GM12801 (cell line): ENCODE measurements around the gene ADORA2B.

Experiments used
- TF ChIP-seq, protein P1 (sequence below): IDR thresholded peaks from one replicate; pipeline ENCODE4 v1.5.1; 2011; ENCODE audit warnings: control low read depth; ENCODE audit not compliant: insufficient read length; ENCODE audit errors: extremely low read depth

The ADORA2B gene

DNA sequence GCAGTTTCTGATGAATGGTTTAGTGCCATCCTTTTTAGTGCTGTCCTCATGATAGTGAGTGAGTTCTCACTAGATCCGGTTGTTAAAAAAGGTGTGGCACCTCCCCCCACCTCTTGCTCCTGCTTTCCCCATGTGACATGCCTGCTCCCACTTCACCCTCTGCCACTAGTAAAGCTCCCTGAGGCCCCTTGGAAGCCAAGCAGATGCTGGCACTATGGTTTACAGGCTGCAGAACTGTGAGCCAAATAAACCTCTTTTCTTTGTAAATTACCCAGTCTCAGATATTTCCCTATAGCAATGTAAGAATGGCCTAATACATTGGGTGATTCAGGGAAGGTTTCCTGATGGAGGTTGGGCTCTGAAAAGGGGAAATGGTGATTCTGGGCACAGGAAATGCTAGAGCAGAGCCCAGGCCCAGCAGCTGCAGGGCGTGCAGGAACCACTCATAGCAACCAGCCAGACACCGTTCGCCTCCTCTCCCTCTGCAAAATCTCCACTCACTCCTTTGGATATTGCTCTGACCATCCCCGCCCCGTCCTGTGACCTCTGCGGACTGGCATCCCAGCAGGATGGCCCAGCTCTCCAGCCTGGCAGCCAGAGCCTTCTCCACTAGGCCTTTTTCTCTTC is 2.6 kb upstream of the ADORA2B start:
- TF ChIP-seq, protein P1, sequence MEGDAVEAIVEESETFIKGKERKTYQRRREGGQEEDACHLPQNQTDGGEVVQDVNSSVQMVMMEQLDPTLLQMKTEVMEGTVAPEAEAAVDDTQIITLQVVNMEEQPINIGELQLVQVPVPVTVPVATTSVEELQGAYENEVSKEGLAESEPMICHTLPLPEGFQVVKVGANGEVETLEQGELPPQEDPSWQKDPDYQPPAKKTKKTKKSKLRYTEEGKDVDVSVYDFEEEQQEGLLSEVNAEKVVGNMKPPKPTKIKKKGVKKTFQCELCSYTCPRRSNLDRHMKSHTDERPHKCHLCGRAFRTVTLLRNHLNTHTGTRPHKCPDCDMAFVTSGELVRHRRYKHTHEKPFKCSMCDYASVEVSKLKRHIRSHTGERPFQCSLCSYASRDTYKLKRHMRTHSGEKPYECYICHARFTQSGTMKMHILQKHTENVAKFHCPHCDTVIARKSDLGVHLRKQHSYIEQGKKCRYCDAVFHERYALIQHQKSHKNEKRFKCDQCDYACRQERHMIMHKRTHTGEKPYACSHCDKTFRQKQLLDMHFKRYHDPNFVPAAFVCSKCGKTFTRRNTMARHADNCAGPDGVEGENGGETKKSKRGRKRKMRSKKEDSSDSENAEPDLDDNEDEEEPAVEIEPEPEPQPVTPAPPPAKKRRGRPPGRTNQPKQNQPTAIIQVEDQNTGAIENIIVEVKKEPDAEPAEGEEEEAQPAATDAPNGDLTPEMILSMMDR = no peak

DNA sequence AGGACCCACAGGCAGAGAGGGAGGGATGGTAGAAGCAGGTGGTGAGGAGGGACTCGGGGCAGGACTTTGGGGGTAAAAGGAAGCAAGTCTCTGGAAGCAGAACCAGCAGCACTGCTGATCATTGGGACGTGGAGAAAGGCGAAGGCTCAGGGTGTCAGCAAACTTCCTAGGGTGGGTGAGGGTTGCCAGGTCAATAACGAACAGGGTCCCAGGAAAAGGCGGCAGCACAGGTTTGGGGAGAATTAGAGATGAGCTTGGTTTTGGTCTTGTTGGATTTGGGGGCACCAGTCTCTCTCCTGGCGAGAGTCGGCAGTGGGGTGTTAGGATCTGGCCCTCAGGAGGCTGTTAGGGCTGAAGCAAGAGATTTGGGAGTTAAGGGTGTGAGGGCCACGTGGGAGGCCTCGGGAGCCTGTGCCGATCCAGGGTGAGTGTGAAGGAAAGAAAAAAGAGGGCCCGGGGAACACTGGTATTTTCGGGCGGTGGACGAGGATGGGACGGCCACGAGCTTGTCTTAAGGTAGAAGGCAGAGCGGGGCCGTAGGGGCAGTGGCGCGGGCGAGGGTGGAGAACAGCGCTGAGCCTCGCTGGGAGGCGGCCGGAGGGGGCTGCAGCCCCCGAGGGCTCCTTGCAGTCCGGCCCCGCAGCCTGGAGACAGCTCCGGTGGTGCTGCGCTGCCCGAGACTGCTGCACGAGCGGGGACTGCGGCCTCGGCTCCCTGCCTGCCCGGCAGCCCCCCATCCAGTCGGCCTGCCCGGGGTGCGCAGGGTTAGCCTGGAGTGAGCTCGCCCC is 765 bp upstream of the ADORA2B start:
- TF ChIP-seq, protein P1 = no peak

DNA sequence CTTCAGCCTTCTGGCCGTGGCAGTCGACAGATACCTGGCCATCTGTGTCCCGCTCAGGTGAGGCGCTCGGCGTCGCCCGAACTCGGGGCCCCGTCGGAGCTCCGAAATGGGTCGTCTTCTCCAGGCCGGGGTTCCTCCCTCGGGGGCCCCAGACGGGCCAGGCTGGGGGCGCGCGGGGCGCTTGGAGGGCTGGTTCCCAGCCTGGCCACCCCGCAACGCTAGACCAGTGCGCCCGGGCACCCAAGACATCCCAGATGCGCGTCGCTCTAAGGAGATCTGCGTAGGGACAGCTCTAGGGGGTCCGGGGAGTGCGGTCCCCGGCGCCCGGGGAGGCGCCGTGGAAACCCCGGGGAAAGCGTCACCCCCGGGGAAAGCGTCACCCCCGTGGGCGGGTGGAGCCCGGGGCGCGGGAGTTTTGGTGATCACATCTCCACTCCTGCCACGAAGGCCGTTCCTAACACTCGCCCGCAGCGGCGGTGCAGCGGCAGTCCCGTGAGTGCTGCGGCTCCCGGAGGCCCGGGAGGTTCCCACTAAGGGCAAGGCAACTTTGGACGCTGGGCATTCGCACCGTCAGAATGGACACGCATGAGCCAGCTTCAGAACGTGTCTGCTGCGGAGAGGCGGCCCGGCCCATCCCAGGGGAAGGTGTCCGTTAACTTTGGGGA is 729 bp downstream of the ADORA2B start:
- TF ChIP-seq, protein P1 = no peak

DNA sequence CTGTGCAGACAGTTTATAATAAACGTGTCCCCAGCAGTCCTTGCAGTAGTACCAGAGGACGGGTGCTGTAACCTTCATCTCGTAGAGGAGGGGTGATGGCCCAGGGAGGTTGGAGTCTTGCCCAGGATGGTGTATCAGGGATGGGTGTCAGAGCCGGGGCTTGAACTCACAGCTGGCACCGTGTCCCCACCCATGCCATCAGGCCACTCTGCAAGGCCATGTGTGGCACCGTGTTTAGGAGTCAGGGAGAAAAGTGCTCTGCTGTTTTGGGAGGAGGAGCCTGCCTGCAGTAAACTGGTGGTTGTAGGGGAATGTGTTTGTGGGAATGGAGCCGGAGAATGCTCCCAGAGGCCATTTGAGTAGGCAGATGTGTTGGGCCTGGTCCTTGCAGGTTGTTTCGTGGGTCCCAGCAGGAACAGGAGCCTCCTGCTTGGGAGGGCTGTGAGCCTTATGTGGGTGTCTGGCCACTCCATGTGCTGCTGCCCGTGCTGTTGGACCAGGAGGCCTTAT is 1.7 kb downstream of the ADORA2B start:
- TF ChIP-seq, protein P1 = no peak

DNA sequence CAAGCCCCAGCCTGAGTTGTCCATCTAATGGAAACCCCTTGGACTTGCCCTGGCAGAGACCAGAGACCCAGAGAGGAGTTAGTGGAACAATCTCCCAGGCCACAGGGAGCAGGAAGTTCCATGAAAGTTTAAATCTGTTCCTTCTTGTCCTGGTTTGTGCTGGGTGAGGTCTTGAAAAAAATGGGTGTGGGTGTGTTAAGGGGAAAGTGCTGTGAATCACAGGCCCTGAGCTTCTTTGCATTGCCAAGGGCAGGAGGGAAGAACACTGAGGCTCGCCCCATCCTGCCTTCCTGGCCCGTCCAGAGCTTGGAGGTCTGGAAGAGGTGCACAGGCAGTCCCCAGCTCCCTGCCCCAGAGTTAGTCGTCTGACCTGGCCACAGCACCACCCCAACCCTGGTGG is 2.3 kb downstream of the ADORA2B start:
- TF ChIP-seq, protein P1 = no peak

DNA sequence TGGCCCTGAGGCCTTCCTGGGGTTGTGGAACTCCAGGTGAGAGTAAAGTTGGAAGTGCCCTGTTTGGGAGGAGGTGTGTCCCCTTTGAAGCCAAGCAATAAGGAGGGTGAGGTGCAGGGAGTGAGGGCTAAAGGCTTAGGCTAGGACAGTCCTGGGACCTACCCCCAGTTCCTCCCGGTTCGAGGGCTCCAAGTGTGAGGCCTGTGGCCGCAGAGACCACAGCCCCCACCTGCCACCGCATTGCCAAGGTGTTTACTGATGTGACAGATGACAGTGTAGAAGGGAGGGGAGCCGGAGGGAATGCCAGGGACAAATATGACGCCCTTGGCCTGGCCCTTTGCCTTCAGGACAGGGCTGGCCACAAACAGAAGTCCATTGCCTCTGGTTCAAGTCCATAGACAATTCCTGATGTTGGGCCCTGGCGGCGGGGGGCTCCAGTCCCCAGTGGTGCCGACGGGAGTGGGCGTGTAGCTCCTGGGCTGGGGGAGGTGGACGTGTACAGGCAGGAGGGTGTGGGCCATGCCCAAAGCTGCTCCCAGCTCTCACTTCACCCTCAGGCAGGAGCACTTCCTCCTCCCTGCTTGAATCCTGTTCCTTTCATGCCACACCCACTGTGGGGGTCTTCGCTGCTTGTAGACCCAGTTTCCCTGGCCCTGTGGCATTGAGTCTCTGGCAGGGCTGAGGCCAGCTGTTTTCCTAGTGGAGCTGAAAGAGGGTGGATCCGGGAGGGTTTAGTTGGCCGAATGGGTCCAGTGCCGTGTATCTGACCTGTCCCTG is 3.2 kb downstream of the ADORA2B start:
- TF ChIP-seq, protein P1 = no peak

DNA sequence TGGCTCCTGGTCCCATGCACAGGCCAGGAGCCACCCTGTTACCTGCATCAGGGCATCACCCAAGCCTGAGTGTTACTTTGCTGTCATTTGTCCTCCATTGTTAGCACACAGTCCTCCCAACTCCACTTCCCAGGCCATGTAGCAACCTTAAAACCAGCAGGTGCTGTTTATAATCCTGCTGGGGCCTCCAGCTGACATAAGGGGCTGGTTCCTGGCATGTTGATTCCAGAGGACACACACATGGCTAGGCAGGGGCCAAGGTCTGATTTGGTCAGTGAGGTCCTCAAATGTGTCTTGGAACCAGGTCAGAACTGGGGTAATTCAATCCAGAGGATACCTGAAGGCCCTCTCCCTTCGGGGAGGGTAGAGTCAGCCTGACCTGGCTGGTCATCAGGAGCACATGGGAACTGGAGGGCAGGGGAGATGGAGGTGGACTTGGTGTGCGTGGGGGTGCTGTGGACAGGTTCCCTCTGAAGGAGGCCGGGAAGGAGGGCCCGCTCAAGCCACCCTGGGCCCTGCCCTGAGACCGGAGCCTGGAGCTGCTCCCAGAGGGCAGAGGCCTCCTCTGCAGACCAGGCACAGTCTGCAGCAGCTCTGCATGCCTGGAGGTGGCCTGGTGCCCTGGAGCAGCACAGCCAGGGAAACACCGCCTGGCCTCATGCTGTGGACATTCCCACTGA is 6.6 kb downstream of the ADORA2B start:
- TF ChIP-seq, protein P1 = no peak
